ENCODE data around the gene PTPRM.

Gene PTPRM

GRCh38 chr18:7579918-7580542 lies 12.9 kb downstream of the PTPRM start:
- H3K27me3 ChIP-seq (ENCODE audit: insufficient read depth, low read length, poor library complexity, severe bottlenecking): no peaks in the 10 kb centered on the region
- no peak for TF ChIP-seq EZH2phosphoT487 (IDR thresholded peaks at IDR 0.05; ENCODE audit: borderline replicate concordance)
- TF ChIP-seq CTCF (conservative IDR thresholded peaks at IDR 0.05; ENCODE audit: low read length): no peak
- no peaks in the 10 kb centered on the region for H3K9me2 ChIP-seq (replicated peaks; ENCODE audit: low read depth, low read length)
- H3K79me2 ChIP-seq (ENCODE audit: insufficient read depth, low read length): no peaks in the 10 kb centered on the region
- no peaks in the 10 kb centered on the region for H3K36me3 ChIP-seq (ENCODE audit: insufficient read depth, low read length)
- no peak overlapping the region for H3K9ac ChIP-seq (ENCODE audit: low read depth, low read length, poor library complexity, severe bottlenecking)
- H3K4me2 ChIP-seq (ENCODE audit: low read depth, low read length, poor library complexity, severe bottlenecking): no peak overlapping the region
- no peaks in the 10 kb centered on the region for H4K20me1 ChIP-seq (ENCODE audit: insufficient read depth, low read length, poor library complexity, severe bottlenecking)
- no peaks in the 10 kb centered on the region for H3K4me1 ChIP-seq (ENCODE audit: insufficient read depth, low read length, poor library complexity, severe bottlenecking)
- H3K9me3 ChIP-seq (ENCODE audit: insufficient read depth, low read depth, low read length): no peaks in the 10 kb centered on the region
- H3F3A ChIP-seq (ENCODE audit: low read depth): no peaks in the 10 kb centered on the region
- H3K4me3 ChIP-seq (ENCODE audit: low read length, poor library complexity, severe bottlenecking): no peak overlapping the region
- no peak overlapping the region for H2AFZ ChIP-seq (ENCODE audit: low read length)

- H3K4me2 ChIP-seq (ENCODE audit: low read depth, low read length, poor library complexity, severe bottlenecking): no peak overlapping the region
- H3K9ac ChIP-seq (ENCODE audit: low read depth, low read length, poor library complexity, severe bottlenecking): no peak overlapping the region
- no peaks in the 10 kb centered on the region for H3K9me2 ChIP-seq (replicated peaks; ENCODE audit: low read depth, low read length)
- no peak overlapping the region for H2AFZ ChIP-seq (ENCODE audit: low read length)
- no peaks in the 10 kb centered on the region for H4K20me1 ChIP-seq (ENCODE audit: insufficient read depth, low read length, poor library complexity, severe bottlenecking)
- peaks cover 5% of the 10 kb centered on the region for H3K4me1 ChIP-seq (ENCODE audit: insufficient read depth, low read length, poor library complexity, severe bottlenecking)
- H3K27me3 ChIP-seq (ENCODE audit: insufficient read depth, low read length, poor library complexity, severe bottlenecking): no peaks in the 10 kb centered on the region
- no peaks in the 10 kb centered on the region for H3K79me2 ChIP-seq (ENCODE audit: insufficient read depth, low read length)
- no peaks in the 10 kb centered on the region for H3K9me3 ChIP-seq (ENCODE audit: insufficient read depth, low read depth, low read length)
- TF ChIP-seq EZH2phosphoT487 (IDR thresholded peaks at IDR 0.05; ENCODE audit: borderline replicate concordance) (no peak), CTCF (conservative IDR thresholded peaks at IDR 0.05; ENCODE audit: low read length) (no peak)
- no peaks in the 10 kb centered on the region for H3K36me3 ChIP-seq (ENCODE audit: insufficient read depth, low read length)
- H3K4me3 ChIP-seq (ENCODE audit: low read length, poor library complexity, severe bottlenecking): no peak overlapping the region
- no peaks in the 10 kb centered on the region for H3F3A ChIP-seq (ENCODE audit: low read depth)
These were observed 17.6 kb downstream of the PTPRM start for GRCh38 chr18:7584646-7585275.

GRCh38 chr18:7585276-7585670 lies 18.2 kb downstream of the PTPRM start:
- H3F3A ChIP-seq (ENCODE audit: low read depth): no peaks in the 10 kb centered on the region
- no peak overlapping the region for H3K4me3 ChIP-seq (ENCODE audit: low read length, poor library complexity, severe bottlenecking)
- H3K4me1 ChIP-seq (ENCODE audit: insufficient read depth, low read length, poor library complexity, severe bottlenecking): peaks cover 5% of the 10 kb centered on the region
- no peaks in the 10 kb centered on the region for H3K79me2 ChIP-seq (ENCODE audit: insufficient read depth, low read length)
- H2AFZ ChIP-seq (ENCODE audit: low read length): no peak overlapping the region
- no peaks in the 10 kb centered on the region for H4K20me1 ChIP-seq (ENCODE audit: insufficient read depth, low read length, poor library complexity, severe bottlenecking)
- no peak for TF ChIP-seq CTCF (conservative IDR thresholded peaks at IDR 0.05; ENCODE audit: low read length)
- no peak for TF ChIP-seq EZH2phosphoT487 (IDR thresholded peaks at IDR 0.05; ENCODE audit: borderline replicate concordance)
- H3K9ac ChIP-seq (ENCODE audit: low read depth, low read length, poor library complexity, severe bottlenecking): no peak overlapping the region
- H3K9me2 ChIP-seq (replicated peaks; ENCODE audit: low read depth, low read length): no peaks in the 10 kb centered on the region
- no peaks in the 10 kb centered on the region for H3K36me3 ChIP-seq (ENCODE audit: insufficient read depth, low read length)
- H3K4me2 ChIP-seq (ENCODE audit: low read depth, low read length, poor library complexity, severe bottlenecking): no peak overlapping the region
- no peaks in the 10 kb centered on the region for H3K9me3 ChIP-seq (ENCODE audit: insufficient read depth, low read depth, low read length)
- H3K27me3 ChIP-seq (ENCODE audit: insufficient read depth, low read length, poor library complexity, severe bottlenecking): no peaks in the 10 kb centered on the region

All from Loucy (cell line).